ENCODE measurements around the gene PM20D1.

The PM20D1 gene

DNA sequence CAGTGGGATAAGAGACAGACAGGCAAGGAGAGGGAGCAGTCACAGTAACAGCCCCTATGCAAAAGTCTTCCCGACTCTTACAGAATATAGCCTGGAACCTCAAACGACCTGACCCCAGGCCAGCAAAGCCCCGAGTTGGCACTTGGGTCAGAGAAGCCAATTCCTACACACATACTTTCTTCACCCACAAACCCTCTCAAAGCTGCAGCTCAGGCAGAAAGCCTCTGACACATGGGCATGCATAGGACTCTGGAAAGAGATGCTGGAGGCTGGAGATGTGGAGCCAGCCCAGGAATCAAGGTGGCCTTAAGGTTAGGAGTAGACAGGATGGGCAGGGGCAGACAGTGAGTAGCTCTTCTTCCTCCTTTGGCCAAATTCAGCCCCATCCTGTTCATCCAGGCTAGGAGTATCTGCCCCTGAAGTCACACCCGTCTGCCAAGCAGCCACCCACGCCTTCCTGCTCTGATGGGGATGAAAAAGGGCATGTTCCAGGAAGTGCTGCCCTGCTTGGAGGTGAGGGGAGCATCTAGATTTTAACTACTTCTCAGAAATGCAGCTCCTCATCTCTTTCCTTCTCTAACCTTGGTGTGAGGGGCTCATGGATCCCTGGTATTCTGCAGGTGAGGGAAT is 44.7 kb downstream of the PM20D1 start:
- DNase-seq (ENCODE audit: low read depth in 3 of 3, low spot score in 1 of 3): no peak

DNA sequence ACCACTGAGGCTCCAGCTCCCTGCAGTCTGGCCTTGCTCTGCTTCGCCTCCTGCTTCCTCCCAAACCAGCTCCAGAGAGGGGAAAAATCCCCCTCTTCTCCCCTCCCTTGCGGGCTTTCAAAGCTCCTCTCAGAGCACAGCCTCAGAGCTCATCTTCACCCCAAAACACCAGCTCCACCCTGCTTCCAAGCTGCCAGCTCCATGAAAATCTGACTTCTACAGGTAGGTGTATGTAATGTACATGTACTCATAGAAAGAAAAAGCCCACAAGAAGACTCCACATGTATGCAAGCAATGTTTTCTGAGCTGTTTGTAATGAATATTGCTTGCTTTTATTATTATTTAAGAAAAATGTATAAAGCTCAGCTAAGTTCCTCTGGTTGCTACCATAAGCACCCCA is 45.3 kb downstream of the PM20D1 start:
- DNase-seq (ENCODE audit: low read depth in 3 of 3, low spot score in 1 of 3): no peak

DNA sequence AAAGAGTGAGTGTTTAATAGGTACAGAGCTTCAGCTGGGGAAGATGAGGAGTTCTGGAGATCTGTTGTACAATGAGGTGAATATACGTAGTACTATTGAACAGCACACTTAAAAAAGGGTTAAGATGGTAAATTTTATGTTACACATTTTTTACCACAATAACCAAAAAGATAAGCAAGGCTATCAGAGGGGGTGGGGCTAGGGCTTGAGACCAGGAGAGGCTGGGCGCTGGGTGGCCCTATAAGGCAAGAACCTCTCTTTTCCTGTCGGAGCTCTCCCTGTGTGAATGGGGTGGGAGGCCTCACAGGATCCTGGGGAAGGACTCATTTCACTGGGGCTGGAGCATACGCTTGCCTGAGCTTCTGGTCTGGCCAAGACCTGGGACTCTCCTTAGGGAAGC is 45.9 kb downstream of the PM20D1 start:
- DNase-seq (ENCODE audit: low read depth in 3 of 3, low spot score in 1 of 3): no peak

DNA sequence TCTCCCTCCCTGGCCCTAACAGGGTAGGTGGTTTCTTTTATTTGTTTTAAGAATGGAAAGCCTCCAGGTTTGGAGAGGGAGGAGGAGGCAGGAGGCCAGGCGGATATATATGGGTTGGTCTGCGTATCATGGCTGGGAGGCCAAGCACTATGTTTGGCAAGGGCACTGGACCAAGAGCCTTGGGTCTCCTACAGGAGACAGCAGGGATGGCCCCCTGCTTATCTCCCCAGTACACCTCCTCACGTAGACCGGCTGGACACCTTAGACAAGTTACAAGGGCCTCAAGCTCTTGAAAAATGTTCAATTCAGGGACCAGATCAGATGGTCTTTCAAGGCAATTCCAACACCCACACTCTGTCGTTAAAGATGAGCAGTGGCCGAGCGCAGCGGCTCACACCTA is 47.9 kb downstream of the PM20D1 start:
- no peak for DNase-seq (ENCODE audit: low read depth in 3 of 3, low spot score in 1 of 3)

DNA sequence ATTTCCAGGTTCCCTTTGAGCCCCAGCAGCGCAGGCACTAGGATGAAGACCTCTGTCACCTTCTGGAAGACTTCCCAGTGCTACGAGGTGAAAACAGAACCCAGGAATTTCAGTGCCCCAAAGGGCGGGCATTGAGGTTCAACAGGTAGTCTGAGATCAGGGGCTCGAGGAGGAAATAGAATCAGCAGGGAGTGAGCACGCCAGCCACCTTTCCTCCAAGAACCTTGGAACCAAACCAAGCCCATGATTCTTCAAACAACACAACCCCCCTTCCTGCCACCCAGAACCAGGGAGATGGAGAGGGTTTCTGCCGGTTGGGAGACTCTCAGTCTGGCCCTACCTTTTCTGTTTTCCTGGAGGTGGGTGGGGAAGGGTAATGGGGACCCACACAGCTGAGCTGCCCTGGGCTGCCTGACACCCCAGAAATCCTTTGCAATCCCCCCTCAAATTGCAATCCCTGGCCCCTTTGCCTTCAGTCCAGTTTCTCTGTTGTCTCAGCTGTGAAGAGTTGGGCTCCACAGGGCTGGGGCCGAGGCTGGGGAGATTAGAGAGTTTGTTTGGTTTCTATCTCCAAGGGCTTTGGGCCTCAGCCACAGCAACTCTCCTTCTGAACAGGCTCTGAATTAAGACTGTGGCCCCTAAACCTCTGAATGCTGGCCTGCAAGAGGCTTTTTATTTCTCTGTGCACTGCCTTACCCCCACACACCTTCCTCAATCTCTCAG is 48.8 kb downstream of the PM20D1 start:
- DNase-seq (ENCODE audit: low read depth in 3 of 3, low spot score in 1 of 3): no peak

DNA sequence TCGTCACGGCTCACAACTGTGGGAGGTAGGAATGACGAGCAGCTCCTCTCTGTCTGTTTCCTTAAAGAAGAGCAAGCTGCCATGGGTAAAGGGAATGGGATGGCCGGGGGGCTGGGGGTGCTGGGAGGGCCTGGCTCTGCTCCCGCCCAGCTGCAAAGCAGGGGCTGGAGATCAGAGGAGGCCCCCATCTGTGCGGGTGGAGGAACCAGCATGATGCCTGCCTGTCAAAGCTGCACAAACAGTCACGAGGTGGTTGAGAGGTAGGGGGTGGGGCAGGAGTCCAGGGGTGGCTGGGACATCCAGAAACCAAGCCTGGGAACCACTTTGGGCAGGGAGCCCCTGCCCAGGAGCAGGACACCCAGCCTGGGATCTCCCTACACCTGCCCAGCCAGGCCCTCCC is 49.5 kb downstream of the PM20D1 start:
- no peak for DNase-seq (ENCODE audit: low read depth in 3 of 3, low spot score in 1 of 3)

DNA sequence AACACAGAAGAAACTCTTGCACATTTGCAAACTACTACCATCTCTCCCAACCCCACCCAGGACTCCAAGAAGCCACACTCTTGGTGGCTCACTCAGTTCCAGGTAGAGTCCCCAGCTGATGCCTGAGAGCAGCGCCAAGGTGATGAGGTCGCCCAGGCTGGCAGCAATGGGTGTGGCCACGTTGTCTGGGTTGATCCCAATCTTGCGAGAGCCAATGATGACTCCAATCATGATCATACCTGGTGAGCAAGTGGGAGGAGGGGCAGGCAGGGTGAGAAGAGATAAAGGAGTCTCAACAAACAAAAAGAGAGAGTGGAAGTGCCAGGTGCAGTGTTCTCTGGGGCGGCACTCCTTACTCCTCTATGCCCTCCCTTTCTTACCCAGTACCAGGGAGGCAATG is 51.4 kb downstream of the PM20D1 start:
- DNase-seq (ENCODE audit: low read depth in 3 of 3, low spot score in 1 of 3): no peak

DNA sequence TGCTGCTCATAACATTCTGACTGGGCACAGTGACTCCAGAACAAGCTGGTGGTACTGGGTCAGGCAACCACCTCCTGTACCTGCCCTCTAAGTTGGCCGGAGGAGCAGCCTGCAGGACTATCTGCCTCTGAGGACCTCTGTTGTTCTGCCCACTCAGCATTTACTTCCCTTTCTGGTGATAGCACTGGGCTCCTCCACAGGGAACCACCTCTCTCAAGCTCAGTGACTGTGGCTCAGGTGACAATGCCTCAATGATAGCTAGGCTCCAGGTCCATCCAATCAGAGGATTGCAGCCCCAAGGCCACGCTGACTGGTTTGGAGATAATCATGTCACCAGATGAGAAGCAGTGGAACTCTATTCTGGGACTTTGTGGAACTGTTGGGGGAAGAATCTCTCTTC is 52.8 kb downstream of the PM20D1 start:
- no peak for DNase-seq (ENCODE audit: low read depth in 3 of 3, low spot score in 1 of 3)

DNA sequence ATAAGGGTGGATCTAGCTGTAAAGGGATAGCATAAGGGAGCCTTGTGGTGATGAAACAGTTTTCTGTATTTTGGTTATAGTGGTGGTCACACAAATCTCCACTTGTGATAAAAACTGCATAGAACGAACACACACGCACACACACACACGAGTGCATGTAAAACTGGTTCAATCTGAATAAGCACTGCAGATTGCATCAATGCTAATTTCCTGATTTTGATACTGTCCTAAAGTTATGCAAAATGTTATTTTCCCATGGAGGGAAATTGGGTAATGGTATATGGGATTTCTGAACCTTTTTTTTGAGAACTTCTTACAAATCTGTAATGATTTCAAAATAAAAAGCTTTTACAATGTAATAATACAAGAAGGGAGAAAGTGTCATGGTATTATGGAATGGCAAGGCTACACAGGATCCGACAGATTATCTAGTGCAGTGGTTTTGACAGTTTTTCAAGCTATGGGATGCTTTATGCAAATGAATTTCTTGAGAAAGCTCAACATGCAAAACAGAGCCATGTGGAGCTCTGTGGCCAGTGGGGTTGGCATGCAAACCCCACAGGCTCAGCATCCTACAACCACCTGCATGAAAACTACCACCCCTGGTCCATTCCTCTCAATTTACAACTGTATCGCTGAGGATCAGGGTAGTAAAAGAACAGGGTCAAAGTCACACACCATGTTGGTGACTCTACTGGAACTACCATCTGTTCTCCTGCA is 55.8 kb downstream of the PM20D1 start:
- DNase-seq (ENCODE audit: low read depth in 3 of 3, low spot score in 1 of 3): no peak

DNA sequence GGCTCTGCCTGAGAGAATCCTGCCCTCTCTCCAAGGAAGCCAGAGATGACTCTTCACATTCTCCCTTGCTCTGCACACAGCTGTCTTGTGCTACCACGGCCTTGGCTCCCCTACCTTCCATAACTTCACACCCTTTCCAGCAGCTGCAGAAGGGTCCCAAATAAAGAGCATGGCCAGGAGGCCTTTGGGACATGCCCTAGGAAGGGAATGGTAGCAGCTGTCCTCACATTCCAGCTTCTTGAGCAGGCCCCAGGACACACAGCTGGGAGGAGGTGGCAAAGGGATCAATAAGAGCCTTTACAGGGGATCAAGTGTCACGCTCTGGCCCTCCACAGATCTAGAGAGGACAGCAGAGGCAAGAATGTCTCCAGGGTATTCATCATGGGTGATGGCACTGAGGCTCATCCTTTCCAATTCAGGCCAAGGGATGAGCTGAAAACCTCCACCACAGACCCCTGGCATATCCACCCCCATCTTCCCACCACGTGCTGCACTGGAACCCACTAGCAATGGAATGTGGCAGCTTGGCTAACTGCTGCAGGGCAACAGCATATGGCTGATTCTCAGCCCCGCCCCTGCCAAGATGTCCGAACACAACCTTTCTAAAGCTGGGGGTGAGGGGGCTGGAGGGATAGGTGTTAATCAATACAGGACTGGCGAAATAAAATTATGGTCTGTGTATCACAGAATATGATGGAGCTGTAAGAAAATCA is 56.8 kb downstream of the PM20D1 start:
- no peak for DNase-seq (ENCODE audit: low read depth in 3 of 3, low spot score in 1 of 3)

DNA sequence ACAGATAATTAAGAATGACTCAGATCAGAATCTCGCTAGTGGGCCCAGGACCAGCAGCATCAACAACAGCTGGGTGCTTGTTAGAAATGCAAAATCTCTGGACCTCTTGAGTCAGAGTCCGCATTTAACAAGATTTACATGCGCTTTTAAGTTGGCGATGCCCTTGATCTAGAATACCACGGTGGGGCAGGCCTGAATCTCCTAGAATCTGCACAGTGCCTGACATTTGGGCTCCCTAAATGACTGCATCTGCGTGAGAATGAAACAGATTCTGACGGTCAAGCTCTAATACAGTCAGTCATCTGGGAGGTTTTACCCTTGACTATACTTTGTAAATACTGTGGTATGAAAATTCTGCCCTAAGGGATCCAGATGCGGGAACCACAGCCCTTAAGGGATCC is 57.5 kb downstream of the PM20D1 start:
- no peak for DNase-seq (ENCODE audit: low read depth in 3 of 3, low spot score in 1 of 3)

DNA sequence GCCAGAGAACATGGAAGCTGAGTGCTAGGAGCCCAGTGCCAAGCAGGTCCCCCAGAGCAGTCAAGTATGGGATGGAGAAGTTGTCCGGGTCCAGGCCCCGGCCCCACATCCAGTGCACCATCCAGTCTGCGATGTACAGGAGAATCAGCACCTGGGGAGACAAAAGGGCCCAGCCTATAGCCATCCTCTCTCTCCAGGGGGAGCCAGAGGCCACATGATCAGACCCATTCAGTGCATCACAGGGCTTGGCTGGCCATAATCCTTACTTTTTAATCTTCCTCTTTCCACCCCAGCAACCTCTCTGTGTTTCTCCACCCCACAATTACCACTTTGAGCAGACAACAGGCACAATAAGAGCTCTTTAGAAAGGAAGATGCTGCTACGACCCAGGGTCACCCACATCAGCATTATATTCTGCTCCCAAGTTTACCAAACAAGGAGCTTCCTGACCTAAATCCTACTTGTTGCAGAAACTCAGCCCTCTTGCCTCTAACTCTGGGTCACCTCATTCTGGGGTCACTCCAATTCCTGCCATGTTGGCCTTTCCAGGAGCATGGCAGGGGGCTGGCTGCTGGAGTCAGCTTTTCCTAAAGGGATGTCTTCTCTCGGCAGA is 58.3 kb downstream of the PM20D1 start:
- DNase-seq (ENCODE audit: low read depth in 3 of 3, low spot score in 1 of 3): peak in 1 of 3 donors; percentile 40

DNA sequence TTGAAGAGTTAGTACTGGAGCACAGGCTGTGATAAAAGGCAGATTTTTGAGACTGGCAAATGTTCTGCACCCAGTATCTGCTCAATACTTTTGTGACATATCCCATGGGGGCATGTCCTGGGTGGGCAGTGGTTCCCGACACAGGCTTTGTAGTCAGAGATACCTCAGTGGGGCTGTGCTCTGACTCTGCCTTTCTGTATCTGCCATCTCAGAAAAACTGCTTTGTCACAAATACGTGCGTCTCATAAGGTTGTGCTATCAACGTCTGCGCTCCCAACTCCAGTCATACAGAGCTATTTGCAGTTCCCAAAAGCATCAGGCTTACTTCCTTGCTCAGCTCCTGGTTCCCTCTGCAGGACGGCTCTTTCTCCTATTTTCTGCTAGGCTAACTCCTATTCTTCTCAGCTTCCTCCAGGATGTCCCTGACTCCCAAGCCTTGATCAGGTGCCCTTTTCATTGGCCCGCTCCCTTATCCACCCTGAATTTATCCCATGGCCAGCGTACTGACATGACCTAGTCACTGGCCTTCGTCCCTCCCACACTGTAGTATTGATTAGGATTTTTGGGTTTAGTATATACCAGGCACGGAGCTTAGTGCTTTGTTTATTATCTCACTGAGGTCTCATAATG is 62.5 kb downstream of the PM20D1 start:
- no peak for DNase-seq (ENCODE audit: low read depth in 3 of 3, low spot score in 1 of 3)

DNA sequence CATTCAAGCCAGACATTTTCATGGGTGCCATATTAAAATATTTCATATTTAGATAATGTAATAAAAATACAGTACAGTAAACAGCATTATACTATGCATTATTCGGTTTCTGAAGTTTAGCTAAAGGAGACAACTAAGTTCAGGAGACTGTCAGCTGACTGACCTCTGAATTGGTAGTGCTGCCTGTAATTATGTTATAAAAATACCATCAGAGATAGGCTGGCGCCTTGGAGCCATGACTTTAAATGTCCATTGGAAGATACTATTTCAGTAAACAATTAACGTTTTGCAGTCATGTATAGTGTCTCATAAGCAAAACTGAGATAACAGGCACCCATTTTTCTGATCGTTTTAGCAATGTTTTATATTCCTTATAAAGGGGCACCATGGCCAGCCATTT is 63.3 kb downstream of the PM20D1 start:
- no peak for DNase-seq (ENCODE audit: low read depth in 3 of 3, low spot score in 1 of 3)

DNA sequence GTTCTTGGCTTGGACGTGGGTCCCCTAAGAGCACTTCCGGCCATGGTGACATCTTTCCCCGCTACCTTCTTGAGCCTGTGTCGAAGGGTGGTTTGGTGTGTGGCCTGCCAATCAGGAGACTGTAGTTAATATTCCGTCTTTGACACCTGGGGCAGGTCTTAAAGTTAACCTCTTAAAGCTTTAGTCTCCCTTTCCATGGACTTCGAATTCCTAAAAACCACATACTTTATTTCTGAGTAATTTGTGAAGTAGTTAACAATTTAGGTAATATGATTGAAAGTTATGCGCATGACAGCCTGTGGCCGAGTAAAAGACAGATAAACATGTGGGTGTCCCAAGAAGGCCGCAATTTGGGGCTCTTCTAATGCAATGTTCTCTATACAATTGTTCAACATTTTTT is 64.5 kb downstream of the PM20D1 start:
- DNase-seq (ENCODE audit: low read depth in 3 of 3, low spot score in 1 of 3): no peak

DNA sequence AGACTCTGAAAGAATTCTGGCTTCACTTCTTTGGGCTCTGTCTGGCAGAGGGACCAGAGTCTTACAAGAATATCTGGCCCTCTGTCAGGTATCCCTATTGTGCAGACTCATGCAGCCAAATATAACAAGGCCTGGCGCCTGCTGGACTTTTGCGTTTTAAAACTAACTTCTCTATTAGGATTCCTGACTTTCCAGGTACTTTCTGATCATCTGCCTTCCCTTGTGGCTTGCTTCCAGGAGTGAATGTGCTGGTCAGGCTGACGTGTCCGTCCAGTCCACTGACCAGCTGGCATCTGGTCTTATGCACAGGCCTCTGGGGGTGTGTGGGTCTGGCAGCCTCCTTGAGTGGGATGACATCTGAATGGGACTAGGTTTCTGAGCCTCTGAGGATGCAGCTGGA is 66.0 kb downstream of the PM20D1 start:
- no peak for DNase-seq (ENCODE audit: low read depth in 3 of 3, low spot score in 1 of 3)

DNA sequence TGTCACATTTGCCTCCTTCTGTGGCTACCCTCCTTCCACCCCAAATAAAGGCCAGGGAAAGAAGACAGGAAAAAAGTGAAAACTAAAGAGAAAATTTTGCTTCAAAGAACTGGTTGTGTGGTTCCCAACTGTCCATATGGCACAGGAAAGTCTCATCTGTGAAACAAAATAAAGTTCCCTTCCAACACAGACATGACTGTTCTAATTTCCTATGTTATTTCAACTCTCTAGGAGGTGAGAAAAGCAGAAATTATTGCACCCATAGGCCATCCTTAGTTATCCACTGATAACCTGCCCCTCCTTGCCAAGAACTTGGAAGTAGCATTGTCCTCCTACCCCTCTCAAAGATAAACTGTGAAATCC is 66.5 kb downstream of the PM20D1 start:
- DNase-seq (ENCODE audit: low read depth in 3 of 3, low spot score in 1 of 3): no peak

DNA sequence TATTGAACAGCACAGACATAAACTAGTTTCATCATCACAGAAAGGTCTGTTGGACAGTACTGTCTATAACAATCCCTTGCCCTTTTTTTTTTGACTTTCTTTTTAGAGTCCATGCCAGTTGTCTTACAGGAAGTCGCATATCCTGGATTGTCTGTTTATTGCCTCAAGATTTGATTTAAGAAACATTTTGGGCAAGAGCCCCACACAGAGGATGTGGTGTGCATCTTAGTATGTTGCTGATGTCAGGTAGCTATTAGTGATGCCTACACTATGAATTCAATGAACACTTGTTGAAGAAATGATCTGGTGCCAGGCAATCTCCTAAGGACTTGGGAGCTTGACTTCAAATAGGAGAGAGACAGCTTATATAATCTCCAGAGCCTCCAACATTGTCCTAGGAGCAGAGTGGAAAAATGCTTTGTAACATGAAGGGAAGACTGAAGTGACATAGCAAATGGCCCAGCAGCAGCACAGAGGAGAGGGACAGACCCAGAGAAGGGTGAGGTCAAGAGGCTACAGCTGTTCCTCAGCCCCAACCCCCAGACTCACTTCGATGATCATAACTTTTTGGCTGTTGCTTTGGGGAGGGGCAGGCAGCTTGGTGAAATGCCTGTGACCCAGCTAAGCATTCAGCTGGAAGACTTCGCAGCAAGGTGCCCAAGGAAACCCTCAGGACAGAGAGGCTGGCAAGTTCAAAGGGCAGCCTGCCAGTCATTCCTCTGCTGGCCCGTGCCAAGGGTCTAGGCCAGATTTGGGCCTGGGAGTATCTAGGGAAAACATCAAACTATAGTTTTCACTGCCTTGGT is 67.1 kb downstream of the PM20D1 start:
- DNase-seq (ENCODE audit: low read depth in 3 of 3, low spot score in 1 of 3): no peak

DNA sequence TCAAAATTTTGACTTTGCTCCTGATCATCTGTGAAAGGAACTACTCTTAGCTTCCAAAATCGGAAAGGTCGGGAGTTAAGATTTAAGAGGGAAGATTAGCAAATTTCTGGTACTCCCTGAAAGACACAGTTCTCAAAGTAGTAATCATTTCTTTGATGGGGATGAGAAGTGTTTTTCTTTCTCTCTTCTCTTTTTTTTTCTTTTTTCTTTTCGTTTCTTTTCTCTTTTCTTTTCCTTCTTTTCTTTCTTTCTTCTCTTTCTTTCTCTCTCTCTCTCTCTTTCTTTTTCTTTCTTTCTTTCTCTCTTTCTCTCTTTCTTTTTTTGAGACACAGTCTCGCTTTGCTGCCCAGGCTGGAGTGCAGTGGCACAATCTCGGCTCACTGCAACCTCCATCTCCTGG is 69.6 kb downstream of the PM20D1 start:
- no peak for DNase-seq (ENCODE audit: low read depth in 3 of 3, low spot score in 1 of 3)

All from stimulated activated CD4-positive, alpha-beta T cell treated with anti-CD3 and anti-CD28 coated beads, TNF-alpha, amount 100 ng/mL, for 1 hour (primary cell).